ENCODE data around the gene RRP36.
A peak's percentile ranks its signal among the peaks of the same experiment; 100 is the strongest.

RRP36 gene

DNA sequence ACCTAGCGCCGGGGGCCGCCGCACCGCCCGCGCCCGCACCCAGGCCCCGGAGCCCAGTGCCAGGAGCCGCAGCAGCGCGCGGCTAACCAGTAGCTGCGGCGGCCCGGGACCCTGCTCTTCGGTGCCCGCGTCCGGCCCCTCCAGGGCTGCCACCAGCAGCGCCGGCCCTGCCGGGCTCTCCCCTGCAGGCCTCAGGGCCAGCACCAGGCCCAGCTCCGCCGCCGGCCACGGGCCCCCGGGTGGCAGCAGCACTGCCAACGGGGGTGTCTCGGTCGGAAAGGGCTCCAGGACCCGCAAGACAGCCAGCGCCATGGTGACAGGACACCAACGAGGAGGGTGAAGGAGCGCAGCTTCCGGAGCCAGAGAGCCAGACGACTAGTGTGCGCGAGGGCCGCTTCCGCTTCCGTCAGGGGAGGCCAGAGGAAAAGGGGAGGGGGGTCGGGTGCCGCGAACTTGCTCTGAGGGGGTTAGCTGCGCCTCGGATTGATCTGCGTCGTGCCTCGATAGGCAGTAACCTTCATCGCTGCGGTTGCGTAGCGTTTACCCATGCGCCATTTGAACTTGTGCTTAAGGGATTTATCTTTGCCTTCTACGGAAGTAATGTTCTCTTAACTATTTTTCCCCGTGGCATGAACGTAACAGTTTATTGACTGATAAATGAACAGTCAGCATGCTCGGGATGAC, 42.4 kb upstream of the RRP36 start, which contains the start of gene PEX6:
Gene PEX6 (minus strand): TSS at position 343 of the 684 bp plus-strand sequence. CDS start 31 bp downstream, at position 312.
- peak within 1 kb of the TSS; percentile 73 for H3K4me3 ChIP-seq (replicated peaks; ENCODE audit: low read depth, low read length)
- H3K27me3 ChIP-seq (replicated peaks; ENCODE audit: control insufficient read depth, insufficient read depth, low read length): no peaks in the 10 kb centered on the region
- peak; percentile 90 for DNase-seq (ENCODE audit: extremely low read depth, insufficient read length)
- TF ChIP-seq, protein P1, sequence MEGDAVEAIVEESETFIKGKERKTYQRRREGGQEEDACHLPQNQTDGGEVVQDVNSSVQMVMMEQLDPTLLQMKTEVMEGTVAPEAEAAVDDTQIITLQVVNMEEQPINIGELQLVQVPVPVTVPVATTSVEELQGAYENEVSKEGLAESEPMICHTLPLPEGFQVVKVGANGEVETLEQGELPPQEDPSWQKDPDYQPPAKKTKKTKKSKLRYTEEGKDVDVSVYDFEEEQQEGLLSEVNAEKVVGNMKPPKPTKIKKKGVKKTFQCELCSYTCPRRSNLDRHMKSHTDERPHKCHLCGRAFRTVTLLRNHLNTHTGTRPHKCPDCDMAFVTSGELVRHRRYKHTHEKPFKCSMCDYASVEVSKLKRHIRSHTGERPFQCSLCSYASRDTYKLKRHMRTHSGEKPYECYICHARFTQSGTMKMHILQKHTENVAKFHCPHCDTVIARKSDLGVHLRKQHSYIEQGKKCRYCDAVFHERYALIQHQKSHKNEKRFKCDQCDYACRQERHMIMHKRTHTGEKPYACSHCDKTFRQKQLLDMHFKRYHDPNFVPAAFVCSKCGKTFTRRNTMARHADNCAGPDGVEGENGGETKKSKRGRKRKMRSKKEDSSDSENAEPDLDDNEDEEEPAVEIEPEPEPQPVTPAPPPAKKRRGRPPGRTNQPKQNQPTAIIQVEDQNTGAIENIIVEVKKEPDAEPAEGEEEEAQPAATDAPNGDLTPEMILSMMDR (IDR thresholded peaks at IDR 0.05; ENCODE audit: insufficient read depth, low read length, poor library complexity, severe bottlenecking): no peak
- no peaks in the 10 kb centered on the region; the same call in none of the 2 replicates for H3K36me3 ChIP-seq (ENCODE audit: control insufficient read depth, insufficient read depth, low read length)

DNA sequence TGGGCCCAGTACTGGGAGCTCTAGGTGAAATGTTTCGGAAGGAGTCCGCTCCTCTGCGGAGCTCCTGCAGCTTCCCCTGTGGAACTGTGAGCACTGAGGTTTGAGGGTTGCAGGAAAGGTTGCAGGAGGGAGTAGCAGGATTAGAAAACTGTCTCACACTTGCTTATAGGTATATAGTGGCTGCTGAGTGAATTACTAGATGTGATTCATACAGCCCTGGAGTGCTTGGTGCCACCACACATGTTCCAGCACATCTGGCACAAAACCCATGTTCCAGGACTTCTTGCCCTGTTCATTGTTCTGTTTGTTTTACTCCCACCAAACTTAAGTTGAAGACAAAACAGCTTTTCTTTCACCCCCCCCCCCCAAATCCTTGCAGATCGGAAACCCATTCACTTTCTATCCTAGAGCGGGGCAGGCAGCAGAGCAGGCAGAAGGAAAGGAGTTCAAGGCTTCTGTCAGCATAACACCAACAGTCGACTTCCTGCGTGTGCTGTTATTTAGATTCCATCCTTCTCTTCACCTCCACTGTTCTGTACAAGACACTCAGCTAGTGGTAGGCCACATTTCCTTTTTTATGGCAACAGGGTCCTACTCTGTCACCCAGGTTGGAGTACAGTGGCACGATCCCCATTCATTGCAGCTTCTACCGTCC, 41.8 kb upstream of the RRP36 start:
- TF ChIP-seq, protein P1 (IDR thresholded peaks at IDR 0.05; ENCODE audit: insufficient read depth, low read length, poor library complexity, severe bottlenecking): no peak
- peak overlapping the region; percentile 73 for H3K4me3 ChIP-seq (replicated peaks; ENCODE audit: low read depth, low read length)
- H3K27me3 ChIP-seq (replicated peaks; ENCODE audit: control insufficient read depth, insufficient read depth, low read length): no peaks in the 10 kb centered on the region
- no peaks in the 10 kb centered on the region; the same call in 1 of the 2 replicates for H3K36me3 ChIP-seq (ENCODE audit: control insufficient read depth, insufficient read depth, low read length)
- DNase-seq (ENCODE audit: extremely low read depth, insufficient read length): no peak

DNA sequence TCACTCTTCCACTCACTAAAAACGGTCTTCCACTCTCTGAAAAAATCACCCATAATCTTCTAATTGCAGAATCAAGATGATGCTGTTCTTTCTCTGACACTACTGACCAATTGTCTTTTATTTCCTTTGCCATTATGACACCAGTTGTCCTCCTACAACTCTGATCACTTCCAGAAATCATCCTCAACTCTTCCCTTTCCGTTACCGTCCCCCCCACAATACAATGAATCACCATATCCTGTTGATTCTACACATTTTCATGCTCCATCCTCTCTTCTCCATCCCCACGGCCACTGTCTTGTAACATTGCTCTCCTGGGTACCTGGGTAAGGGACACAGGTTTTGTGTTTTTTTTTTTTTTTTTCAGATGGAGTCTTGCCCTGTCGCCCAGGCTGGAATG, 39.6 kb upstream of the RRP36 start:
- Histone ChIP-seq H3K4me3 (replicated peaks; ENCODE audit: low read depth, low read length) (no peak overlapping the region), H3K27me3 (replicated peaks; ENCODE audit: control insufficient read depth, insufficient read depth, low read length) (no peaks in the 10 kb centered on the region), H3K36me3 (ENCODE audit: control insufficient read depth, insufficient read depth, low read length) (no peaks in the 10 kb centered on the region)
- no peak for DNase-seq (ENCODE audit: extremely low read depth, insufficient read length)
- TF ChIP-seq, protein P1 (IDR thresholded peaks at IDR 0.05; ENCODE audit: insufficient read depth, low read length, poor library complexity, severe bottlenecking): no peak

DNA sequence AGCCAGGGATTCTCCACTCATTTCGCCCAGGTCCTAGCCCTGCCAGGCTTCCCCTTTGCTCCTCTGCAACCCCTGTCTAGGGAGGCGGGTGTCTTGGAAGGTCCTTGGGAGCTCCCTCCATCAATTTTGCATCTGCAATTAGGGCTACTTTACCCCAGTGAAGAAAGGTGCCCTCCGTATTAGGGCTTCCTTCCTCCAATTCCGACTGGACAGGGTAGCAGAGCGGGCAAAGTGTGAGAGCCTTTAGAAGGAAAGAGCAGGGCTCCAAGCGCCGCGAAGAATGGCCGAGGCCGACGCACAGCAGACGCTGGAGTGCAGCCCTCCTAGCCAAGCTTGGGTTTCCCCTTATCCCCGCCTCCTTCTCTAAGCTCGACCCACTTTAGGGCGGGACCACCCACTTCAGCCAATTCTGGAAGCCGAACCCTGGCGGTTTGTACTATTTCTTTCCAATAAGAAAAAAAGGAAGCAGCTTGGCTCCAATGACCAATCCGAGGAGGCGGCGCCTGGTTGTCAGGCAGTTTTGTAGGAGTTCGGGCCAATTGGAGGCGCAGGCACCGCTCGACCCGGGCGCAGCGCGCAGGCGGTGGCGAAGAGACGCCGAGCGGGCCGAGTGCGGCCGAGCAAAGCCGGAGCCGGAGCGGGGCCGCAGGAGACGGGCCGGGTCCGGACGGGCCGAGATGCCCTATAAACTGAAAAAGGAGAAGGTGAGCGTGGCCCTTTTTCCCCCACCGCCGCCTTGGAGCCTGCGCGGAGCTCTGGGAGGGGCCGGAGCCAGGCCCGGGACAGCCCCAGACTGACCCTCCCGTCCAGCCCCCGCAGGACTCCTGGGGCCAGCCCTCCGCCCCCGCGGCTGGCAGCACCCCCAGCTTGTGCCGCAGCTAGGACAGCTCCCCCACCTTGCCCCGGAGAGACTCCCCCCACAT, 37.2 kb upstream of the RRP36 start, which contains the start of gene PPP2R5D:
Gene PPP2R5D (plus strand): TSS at position 570 of the 923 bp plus-strand sequence. CDS start 108 bp downstream, at position 678.
- DNase-seq (ENCODE audit: extremely low read depth, insufficient read length): peak; percentile 92
- Histone ChIP-seq H3K36me3 (ENCODE audit: control insufficient read depth, insufficient read depth, low read length) (no peaks in the 10 kb centered on the region; the same call in none of the 2 replicates), H3K27me3 (replicated peaks; ENCODE audit: control insufficient read depth, insufficient read depth, low read length) (no peaks in the 10 kb centered on the region), H3K4me3 (replicated peaks; ENCODE audit: low read depth, low read length) (peak within 1 kb of the TSS; percentile 83)
- TF ChIP-seq, protein P1 (IDR thresholded peaks at IDR 0.05; ENCODE audit: insufficient read depth, low read length, poor library complexity, severe bottlenecking): no peak

DNA sequence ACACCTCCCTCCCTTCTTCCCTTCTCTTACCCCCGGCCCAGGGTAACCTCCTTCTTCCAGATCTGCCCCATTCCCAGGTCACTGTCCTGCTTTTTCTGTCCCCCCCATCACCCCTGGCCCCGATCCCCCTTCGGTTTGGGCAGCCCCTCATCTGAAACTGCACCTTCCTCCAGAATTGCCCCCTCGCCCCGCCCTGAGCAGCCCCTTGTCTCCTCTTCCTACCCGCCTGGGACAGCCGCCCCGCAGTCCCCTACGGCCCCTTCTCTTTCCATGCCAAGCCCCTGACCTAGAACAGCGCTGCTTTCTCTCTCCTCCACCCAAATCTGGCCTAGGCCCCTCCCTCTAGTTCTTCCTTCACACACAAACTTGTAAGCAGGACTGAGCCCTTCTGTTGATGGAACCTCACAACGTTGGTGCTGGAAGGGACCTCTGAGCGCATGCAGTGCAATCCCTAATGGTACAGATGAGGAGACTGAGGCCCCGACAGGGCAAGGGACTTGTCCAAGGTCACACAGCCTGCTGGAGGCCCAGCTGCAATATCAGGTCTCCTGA, 36.4 kb upstream of the RRP36 start:
- no peak for DNase-seq (ENCODE audit: extremely low read depth, insufficient read length)
- TF ChIP-seq, protein P1 (IDR thresholded peaks at IDR 0.05; ENCODE audit: insufficient read depth, low read length, poor library complexity, severe bottlenecking): no peak
- H3K36me3 ChIP-seq (ENCODE audit: control insufficient read depth, insufficient read depth, low read length): peaks cover 2% of the 10 kb centered on the region

More for the DNA sequence above, 36.4 kb upstream of the RRP36 start:
- peak overlapping the region; percentile 83 for H3K4me3 ChIP-seq (replicated peaks; ENCODE audit: low read depth, low read length)
- no peaks in the 10 kb centered on the region for H3K27me3 ChIP-seq (replicated peaks; ENCODE audit: control insufficient read depth, insufficient read depth, low read length)
